Peyer's patch (tissue), 4 donors: ENCODE results near the gene RANGRF. TPM values are rescaled to one million over a fixed set of nuclear protein-coding genes. Genes with fewer than 3 reads are reported as not detected.

ENCODE experiments used
- DNase-seq, 3 donors: peaks; one replicate each; pipeline ENCODE4 v3.0.0-alpha.2; 2017 to 2019
- H3K27ac ChIP-seq, 4 donors: fragments of 200-600 bp; sonication (generic); one replicate each; pipeline ENCODE4 v1.5.1; 2016 to 2019
- H3K27me3 ChIP-seq, 2 donors: fragments of 200-600 bp; sonication (generic); one replicate each; pipeline ENCODE4 v1.5.1; 2019
- H3K36me3 ChIP-seq, 3 donors: fragments of 200-600 bp; sonication (generic); one replicate each; pipeline ENCODE4 v1.5.1; 2016 to 2019
- H3K4me1 ChIP-seq, 4 donors: fragments of 200-600 bp; sonication (generic); one replicate each; pipeline ENCODE4 v1.5.1; 2016 to 2019
- H3K4me3 ChIP-seq, 4 donors: fragments of 200-600 bp; sonication (generic); 1 replicate in 3 of 4; 2 replicates in 1 of 4; pipeline ENCODE4 v1.5.1; 2016 to 2019; ENCODE audit warnings: mild to moderate bottlenecking in 1 of 4
- H3K9me3 ChIP-seq, 4 donors: fragments of 200-600 bp; sonication (generic); one replicate each; pipeline ENCODE4 v1.5.1; 2016 to 2019; ENCODE audit warnings: mild to moderate bottlenecking in 1 of 4
- POLR2A ChIP-seq, 2 donors: fragments of 450-650 bp; IDR thresholded peaks; one replicate each; pipeline ENCODE4 v1.5.1; 2017; ENCODE audit warnings: antibody characterized with exemption in 2 of 2, mild to moderate bottlenecking in 2 of 2, moderate library complexity in 2 of 2
- total RNA-seq, 4 donors: library from RNA; depleted of rRNA; stranded (reverse); fragments of >200 nt; gene quantifications; one replicate each; pipeline ENCODE4 v1.1.0, GENCODE V29; 2016
- TF ChIP-seq, protein P1 (sequence below), 6 experiments: fragments of 450-650 bp in 4 of 6; fragments of 200-600 bp in 2 of 6; sonication (generic) in 1 of 6; IDR thresholded peaks; one replicate each; pipeline ENCODE4 v1.5.1; 2017 to 2019; ENCODE audit warnings: antibody characterized with exemption in 6 of 6, mild to moderate bottlenecking in 3 of 6, moderate library complexity in 1 of 6

The RANGRF gene
- total RNA-seq, 4 donors from 2014 or later, result 6.8 to 27.2 (median 16.1) TPM

DNA sequence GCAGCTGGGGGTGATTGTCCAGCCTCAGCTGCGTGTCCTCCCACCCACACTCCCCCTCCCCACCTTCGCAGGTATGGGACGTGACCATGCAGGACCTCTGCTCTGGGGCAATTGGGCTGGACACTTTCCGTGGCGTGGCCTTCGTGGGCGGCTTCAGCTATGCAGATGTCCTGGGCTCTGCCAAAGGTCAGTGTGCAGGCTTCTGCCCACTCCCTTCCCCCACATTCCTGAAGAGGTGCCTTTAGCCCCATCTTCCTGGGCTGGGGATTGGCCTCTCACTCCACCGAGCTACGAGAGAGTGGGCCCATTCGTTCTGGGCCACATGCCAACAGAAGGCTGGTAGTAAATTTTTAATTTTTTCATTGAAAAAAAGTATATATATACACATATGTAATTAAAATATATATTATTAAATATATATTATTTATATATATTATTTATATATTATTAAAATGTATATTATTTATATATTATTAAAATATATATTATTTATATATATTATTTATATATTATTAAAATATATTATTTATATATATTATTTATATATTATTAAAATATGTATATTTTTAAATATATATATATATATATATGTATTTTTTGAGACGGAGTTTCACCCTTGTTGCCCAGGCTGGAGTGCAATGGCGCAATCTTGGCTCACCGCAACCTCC, 20.9 kb upstream of the RANGRF start:
- Histone ChIP-seq H3K9me3 (no peaks in the 10 kb centered on the region), H3K27ac (no peak overlapping the region), H3K36me3 (peaks cover 0 to 54% (median 0%) of the 10 kb centered on the region in 3 donors), H3K27me3 (no peaks in the 10 kb centered on the region), H3K4me3 (no peak overlapping the region), H3K4me1 (no peaks in the 10 kb centered on the region)
- TF ChIP-seq, protein P1, sequence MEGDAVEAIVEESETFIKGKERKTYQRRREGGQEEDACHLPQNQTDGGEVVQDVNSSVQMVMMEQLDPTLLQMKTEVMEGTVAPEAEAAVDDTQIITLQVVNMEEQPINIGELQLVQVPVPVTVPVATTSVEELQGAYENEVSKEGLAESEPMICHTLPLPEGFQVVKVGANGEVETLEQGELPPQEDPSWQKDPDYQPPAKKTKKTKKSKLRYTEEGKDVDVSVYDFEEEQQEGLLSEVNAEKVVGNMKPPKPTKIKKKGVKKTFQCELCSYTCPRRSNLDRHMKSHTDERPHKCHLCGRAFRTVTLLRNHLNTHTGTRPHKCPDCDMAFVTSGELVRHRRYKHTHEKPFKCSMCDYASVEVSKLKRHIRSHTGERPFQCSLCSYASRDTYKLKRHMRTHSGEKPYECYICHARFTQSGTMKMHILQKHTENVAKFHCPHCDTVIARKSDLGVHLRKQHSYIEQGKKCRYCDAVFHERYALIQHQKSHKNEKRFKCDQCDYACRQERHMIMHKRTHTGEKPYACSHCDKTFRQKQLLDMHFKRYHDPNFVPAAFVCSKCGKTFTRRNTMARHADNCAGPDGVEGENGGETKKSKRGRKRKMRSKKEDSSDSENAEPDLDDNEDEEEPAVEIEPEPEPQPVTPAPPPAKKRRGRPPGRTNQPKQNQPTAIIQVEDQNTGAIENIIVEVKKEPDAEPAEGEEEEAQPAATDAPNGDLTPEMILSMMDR (IDR thresholded peaks at IDR 0.05), result no peak
- TF ChIP-seq POLR2A (IDR thresholded peaks at IDR 0.05), result no peak
- DNase-seq, result no peak

DNA sequence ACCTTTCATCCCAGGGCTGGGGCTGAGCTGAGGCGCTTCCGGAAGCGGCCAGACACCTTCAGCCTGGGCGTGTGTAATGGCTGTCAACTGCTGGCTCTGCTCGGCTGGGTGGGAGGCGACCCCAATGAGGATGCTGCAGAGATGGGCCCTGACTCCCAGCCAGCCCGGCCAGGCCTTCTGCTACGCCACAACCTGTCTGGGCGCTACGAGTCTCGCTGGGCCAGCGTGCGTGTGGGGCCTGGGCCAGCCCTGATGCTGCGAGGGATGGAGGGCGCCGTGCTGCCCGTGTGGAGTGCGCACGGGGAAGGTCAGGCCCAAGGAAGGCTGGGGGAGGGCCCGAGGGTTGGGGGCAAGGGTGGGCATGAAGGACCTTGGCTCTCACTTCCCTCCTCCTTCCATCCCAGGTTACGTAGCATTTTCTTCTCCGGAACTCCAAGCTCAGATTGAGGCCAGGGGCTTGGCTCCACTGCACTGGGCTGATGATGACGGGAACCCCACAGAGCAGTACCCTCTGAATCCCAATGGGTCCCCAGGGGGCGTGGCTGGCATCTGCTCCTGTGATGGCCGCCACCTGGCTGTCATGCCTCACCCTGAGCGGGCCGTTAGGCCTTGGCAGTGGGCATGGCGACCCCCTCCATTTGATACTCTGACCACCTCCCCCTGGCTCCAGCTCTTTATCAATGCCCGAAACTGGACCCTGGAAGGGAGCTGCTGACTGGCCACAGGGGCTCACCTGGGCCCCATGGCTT, 19.7 kb upstream of the RANGRF start:
- Histone ChIP-seq H3K4me1 (peaks cover 0 to 2% (median 0%) of the 10 kb centered on the region in 4 donors), H3K4me3 (no peak overlapping the region), H3K9me3 (no peaks in the 10 kb centered on the region), H3K36me3 (peaks cover 0 to 43% (median 0%) of the 10 kb centered on the region in 3 donors), H3K27ac (no peak overlapping the region), H3K27me3 (no peaks in the 10 kb centered on the region)
- TF ChIP-seq POLR2A (IDR thresholded peaks at IDR 0.05), result no peak
- TF ChIP-seq, protein P1 (IDR thresholded peaks at IDR 0.05), result no peak
- no peak for DNase-seq

DNA sequence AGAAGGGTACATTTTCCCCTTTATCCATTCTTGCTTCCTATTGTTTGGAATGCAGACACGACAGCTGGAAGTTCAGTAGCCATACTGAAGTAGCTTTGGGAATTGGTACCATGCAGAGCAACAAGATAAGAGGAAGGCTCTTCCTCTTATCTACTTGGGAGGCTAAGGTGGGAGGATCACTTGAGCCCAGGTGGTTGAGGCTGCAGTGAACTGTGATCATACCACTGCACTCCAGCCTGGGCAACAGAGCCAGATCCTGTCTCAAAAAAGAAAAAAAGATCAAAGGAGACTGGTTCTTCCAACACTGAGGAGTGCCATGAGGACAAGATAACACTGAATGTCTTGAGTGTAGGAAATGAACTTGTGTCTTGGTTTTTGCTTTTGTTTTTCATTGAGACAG, 16.0 kb upstream of the RANGRF start:
- Histone ChIP-seq H3K27me3 (no peaks in the 10 kb centered on the region), H3K36me3 (peaks cover 0 to 10% (median 0%) of the 10 kb centered on the region in 3 donors), H3K27ac (no peak overlapping the region), H3K4me1 (peaks cover 0 to 8% (median 0%) of the 10 kb centered on the region in 4 donors), H3K9me3 (no peaks in the 10 kb centered on the region), H3K4me3 (no peak overlapping the region)
- TF ChIP-seq, protein P1 (IDR thresholded peaks at IDR 0.05), result no peak
- TF ChIP-seq POLR2A (IDR thresholded peaks at IDR 0.05), result no peak
- DNase-seq, result no peak

DNA sequence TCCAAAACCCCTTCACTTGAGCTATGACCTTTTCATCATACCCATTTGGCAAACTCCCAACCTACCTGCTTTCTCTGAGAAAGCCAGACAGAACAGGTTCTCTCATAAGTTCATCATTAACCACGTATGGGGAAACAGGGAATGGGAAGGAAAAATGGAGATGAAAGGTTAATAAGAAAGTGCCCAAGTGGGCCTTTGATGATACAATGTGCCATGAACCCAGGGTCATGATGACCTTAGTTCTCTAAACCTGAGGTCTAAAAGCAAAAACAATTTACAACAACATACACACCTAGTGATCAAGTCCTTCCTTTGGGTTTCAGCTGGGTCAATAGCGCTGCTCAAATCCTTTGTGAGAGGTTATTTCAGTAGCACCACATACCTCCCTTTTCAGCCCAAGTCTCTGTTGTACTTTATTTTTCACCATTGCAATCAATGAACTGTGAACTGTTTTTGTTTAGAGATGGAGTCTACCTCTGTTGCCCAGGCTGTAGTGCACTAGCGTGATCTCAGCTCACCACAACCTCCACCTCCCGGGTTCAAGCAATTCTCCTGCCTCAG, 14.5 kb upstream of the RANGRF start:
- DNase-seq, result no peak
- Histone ChIP-seq H3K4me3 (no peak overlapping the region), H3K9me3 (no peaks in the 10 kb centered on the region), H3K27ac (peak overlapping the region in 1 of 4 donors; percentile 66), H3K4me1 (peaks cover 0 to 8% (median 0%) of the 10 kb centered on the region in 4 donors), H3K36me3 (peaks cover 0 to 2% (median 0%) of the 10 kb centered on the region in 3 donors), H3K27me3 (no peaks in the 10 kb centered on the region)
- no peak for TF ChIP-seq POLR2A (IDR thresholded peaks at IDR 0.05)
- TF ChIP-seq, protein P1 (IDR thresholded peaks at IDR 0.05), result no peak

DNA sequence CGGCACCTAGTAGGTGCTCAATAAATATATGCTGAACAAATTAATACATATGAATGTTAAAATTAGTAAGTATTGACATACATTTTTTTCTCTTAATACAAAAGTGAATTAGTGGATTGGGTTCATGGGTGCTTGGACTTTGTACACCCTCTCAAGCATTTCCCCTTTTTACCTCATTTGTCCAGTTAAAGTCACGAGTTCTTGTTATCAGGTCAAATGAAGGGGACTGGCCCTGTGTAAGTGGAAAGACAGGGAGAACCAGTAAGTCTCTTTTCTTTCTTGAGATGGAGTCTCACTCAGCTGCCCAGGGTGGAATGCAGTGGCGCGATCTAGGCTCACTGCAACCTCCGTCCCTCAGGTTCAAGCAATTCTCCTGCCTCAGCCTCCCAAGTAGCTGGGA, 13.7 kb upstream of the RANGRF start:
- no peak overlapping the region for H3K27ac ChIP-seq
- H3K27me3 ChIP-seq, result no peaks in the 10 kb centered on the region
- no peak for TF ChIP-seq POLR2A (IDR thresholded peaks at IDR 0.05)
- TF ChIP-seq, protein P1 (IDR thresholded peaks at IDR 0.05), result no peak
- H3K9me3 ChIP-seq, result no peaks in the 10 kb centered on the region
- no peaks in the 10 kb centered on the region for H3K36me3 ChIP-seq
- no peak overlapping the region for H3K4me3 ChIP-seq
- DNase-seq, result no peak
- H3K4me1 ChIP-seq, result peaks cover 0 to 8% (median 0%) of the 10 kb centered on the region in 4 donors
